Lower leg skin (tissue), 4 donors: Measurements from ENCODE around the gene DMPK. TPM values are rescaled to one million over a fixed set of nuclear protein-coding genes. Genes with fewer than 3 reads are reported as not detected.

Experiments used
- DNase-seq, 2 donors: peaks; one replicate each; pipeline ENCODE4 v3.0.0-alpha.2; 2019; ENCODE audit warnings: low spot score in 2 of 2
- H3K4me3 ChIP-seq: fragments of 200-600 bp; sonication (generic); 2 replicates; pipeline ENCODE4 v1.5.1; 2017; ENCODE audit warnings: mild to moderate bottlenecking, low read depth; ENCODE audit not compliant: poor library complexity, severe bottlenecking
- POLR2A ChIP-seq, 2 donors: fragments of 450-650 bp; IDR thresholded peaks; one replicate each; pipeline ENCODE4 v1.6.1; 2016 to 2017; ENCODE audit warnings: antibody characterized with exemption in 2 of 2, mild to moderate bottlenecking in 1 of 2, moderate library complexity in 1 of 2
- WGBS, 2 donors: methylation state at CpG; one replicate each; pipeline ENCODE4 v1.1.5; 2018; 5-methylcytosine and 5-hydroxymethylcytosine counted together
- intact Hi-C: fragments of 100-400 bp; cut with DNase I; formaldehyde crosslinking; loops from one replicate; pipeline ENCODE4 v1.15.0; 2023; ENCODE audit warnings: low total_unique reads
- total RNA-seq, 4 donors: library from RNA; depleted of rRNA; stranded (reverse); fragments of >200 nt; gene quantifications; one replicate each; pipeline ENCODE4 v1.1.0, GENCODE V29; 2016
- TF ChIP-seq, protein P1 (sequence below), 3 donors: fragments of 450-650 bp; IDR thresholded peaks; one replicate each; pipeline ENCODE4 v1.5.1; 2016; ENCODE audit warnings: antibody characterized with exemption in 3 of 3, mild to moderate bottlenecking in 3 of 3, moderate library complexity in 2 of 3

The DMPK gene
- total RNA-seq, 4 donors from 2014 or later, result 8.8 to 20.2 (median 13.8) TPM

DNA sequence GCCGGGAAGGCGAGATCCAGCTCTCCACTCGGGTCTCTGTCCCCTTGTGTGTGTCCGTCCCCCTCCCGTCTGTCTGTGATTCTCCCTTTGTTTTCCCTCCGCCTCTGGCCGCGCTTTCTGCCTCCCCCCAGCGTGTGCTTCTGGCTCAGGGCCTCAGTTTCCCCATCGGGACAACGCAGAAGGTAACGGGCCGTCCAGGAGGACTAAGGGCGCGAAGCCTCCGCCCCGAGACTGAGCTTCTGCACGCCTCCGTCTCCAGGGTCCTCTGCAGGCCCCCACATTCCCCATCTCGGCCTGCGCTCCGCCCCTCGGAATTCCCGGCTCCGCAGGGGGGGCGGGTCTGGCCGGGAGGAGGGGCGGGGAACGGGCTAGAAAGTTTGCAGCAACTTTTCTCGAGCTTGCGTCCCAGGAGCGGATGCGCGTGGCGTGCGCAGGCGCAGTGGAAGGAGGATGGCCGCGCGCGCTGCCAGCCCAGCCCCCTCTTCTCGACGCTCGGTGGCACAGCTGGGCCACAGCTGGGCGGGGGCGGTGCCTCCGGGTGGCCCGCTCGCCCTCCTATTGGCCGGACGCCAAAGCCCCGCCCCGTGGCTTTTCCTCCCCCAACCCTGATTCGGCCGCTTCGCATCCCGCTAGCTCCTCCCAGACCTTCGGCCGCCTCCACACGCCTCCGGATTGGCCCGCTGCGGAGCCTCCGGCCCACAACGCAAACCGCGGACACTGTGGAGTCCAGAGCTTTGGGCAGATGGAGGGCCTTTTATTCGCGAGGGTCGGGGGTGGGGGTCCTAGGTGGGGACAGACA, 13.1 kb downstream of the DMPK start, which contains the start of gene SIX5:
Gene SIX5 (minus strand): TSS at position 269 of the 799 bp plus-strand sequence. CDS start 408 bp downstream, outside the sequence.
- DNase-seq, result peak; percentile 97 to 100
- TF ChIP-seq, protein P1, sequence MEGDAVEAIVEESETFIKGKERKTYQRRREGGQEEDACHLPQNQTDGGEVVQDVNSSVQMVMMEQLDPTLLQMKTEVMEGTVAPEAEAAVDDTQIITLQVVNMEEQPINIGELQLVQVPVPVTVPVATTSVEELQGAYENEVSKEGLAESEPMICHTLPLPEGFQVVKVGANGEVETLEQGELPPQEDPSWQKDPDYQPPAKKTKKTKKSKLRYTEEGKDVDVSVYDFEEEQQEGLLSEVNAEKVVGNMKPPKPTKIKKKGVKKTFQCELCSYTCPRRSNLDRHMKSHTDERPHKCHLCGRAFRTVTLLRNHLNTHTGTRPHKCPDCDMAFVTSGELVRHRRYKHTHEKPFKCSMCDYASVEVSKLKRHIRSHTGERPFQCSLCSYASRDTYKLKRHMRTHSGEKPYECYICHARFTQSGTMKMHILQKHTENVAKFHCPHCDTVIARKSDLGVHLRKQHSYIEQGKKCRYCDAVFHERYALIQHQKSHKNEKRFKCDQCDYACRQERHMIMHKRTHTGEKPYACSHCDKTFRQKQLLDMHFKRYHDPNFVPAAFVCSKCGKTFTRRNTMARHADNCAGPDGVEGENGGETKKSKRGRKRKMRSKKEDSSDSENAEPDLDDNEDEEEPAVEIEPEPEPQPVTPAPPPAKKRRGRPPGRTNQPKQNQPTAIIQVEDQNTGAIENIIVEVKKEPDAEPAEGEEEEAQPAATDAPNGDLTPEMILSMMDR (IDR thresholded peaks at IDR 0.05), result peak in 1 of 3 donors; percentile 27
- TF ChIP-seq POLR2A (IDR thresholded peaks at IDR 0.05), result no peak
- 0 to 1% methylated on average over 48 to 58 of the region's 70 CpGs for WGBS, 2 donors
- intact Hi-C loops, result no loop called here
- H3K4me3 ChIP-seq, result peak within 1 kb of the TSS; percentile 57

DNA sequence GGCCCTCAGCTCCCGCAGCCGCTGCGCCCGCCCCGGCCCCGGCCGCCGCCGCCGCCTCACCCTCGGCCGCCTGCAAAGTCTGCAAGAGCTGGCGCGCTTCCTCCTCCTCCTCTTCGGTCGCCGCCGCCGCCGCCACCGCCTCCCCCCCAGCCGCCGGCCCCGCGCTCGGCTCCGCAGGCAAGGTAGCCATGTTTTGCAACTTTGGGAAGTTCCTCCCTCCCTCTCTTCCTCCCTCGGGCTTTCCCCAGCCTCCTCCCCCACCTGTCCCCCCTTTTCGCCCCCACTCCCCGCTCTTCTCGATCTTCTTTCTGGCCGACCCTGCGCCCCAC, 13.7 kb downstream of the DMPK start:
- TF ChIP-seq, protein P1 (IDR thresholded peaks at IDR 0.05), result no peak
- TF ChIP-seq POLR2A (IDR thresholded peaks at IDR 0.05), result no peak
- 1% methylated on average over 18 to 31 of the region's 33 CpGs for WGBS, 2 donors
- DNase-seq, result peak in 1 of 2 donors; percentile 52
- intact Hi-C loops, result no loop called here
- H3K4me3 ChIP-seq, result peak overlapping the region; percentile 57

DNA sequence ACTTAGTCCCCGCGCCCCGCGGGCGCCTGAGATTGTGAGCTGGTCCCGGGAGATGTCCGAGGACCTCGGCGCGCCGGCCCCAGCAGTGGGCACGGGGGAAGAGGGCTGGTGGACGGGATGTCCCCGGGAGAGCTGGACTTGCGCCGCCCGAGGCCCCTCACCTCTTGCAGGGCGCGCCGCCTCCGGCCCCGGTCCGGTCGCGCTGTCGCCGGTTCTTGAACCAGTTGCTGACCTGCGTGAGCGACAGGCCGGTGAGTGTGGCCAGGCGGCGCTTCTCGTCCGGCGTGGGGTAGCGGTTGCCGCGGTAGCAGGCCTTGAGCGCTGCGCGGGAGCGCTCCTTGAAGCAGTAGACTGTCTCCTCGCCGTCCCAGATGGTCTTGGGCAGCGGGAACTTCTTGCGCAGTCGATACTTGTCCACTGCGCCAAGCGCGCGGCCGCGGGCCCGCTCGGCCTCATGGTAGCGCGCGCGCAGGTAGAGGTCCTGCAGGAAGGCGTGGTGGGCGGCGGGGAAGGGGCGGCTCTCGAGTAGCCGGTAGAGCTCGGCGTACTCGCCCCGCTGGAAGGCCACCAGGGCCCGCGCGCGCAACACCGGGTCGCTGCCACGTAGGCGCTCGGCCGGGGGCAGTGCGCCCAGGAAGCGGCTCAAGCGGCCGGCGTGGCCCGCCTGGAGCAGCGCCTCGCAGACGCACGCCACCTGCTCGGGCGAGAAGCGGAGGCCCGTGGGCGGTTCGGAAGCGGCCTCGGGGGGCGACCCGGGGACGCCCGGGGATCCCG, 14.2 kb downstream of the DMPK start:
- no peak for TF ChIP-seq POLR2A (IDR thresholded peaks at IDR 0.05)
- TF ChIP-seq, protein P1 (IDR thresholded peaks at IDR 0.05), result no peak
- 0 to 1% methylated on average over 19 to 60 of the region's 102 CpGs for WGBS, 2 donors
- intact Hi-C loops, result no loop called here
- H3K4me3 ChIP-seq, result peak overlapping the region; percentile 57
- peak; percentile 45 to 93 for DNase-seq

DNA sequence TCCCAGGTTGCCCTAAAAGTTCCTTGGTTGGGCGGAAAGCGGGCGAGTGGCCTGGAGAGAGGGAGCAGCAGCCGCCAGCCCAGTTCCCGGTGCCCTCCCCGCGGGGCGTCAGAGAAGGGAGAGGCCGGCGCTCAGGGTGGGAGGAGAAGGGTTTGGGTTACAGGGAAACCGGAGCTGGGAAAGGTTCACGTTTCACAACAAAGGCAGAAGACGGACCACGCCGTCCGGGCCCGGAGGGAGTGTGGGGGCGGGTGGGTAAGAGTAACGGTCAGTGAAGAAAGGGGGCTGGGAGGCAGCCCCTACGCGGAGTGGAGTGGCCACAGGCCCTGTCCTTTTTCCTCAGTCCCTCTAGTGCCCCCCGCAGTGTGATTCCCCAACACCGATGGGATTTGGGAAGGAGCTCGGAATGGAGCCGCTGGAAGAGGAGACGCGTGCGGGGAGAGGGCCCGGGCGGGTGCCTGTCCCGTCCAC, 14.8 kb downstream of the DMPK start:
- intact Hi-C loops, result no loop called here
- H3K4me3 ChIP-seq, result peak overlapping the region; percentile 57
- TF ChIP-seq, protein P1 (IDR thresholded peaks at IDR 0.05), result no peak
- no peak for TF ChIP-seq POLR2A (IDR thresholded peaks at IDR 0.05)
- WGBS, 2 donors, result 4 to 13% methylated on average over 31 of the region's 31 CpGs
- DNase-seq, result peak; percentile 67 to 95

DNA sequence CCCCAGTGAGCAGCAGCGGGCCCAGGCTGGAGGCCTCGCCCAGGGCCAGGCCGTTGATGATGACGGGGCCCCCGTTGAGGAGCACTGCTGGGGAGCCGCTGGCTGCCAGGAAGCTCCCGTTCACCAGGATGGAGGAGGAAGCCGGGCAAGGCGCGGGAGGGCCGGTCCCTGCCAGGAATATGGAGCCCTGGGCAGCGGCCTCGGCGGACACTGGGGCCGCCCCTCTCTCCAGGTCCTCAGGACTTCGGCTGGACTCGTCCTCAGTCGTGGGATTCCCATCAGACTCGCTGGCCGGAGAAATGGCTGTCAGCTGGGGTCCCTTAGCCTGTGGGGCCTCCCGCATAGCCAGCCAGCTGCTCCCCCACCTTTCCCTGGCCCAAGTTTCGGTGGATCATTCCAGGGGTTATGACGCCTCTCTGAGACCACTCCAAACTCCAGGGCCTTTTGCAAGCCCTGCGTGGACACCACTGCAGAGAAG, 15.4 kb downstream of the DMPK start:
- whole genome bisulfite sequencing, 2 donors, result 32 to 36% methylated on average over 9 to 17 of the region's 24 CpGs
- DNase-seq, result peak in 1 of 2 donors; percentile 25
- intact Hi-C loops, result no loop called here

More for the DNA sequence above, 15.4 kb downstream of the DMPK start:
- H3K4me3 ChIP-seq, result peak overlapping the region; percentile 17
- no peak for TF ChIP-seq POLR2A (IDR thresholded peaks at IDR 0.05)
- TF ChIP-seq, protein P1 (IDR thresholded peaks at IDR 0.05), result no peak
